ENCODE data around the gene VARS2.

DNA sequence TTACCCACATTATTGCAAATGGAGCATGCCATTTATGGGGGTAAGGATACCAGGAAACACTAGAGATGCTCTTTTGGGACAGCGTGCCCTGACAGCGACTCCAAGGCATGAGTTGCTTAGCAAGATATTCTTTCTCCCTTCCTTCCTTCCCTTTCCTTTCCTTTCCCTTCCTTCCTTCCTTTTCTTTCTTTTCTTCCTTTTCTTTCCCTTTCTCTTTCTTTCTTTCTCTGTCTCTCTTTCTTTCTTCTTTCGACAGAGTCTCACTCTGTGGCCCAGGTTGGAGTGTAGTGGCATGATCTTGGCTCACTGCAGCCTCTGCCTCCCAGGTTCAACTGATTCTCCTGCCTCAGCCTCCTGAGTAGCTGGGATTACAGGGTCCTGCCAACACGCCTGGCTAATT lies 30.0 kb downstream of the VARS2 start:
- TF ChIP-seq JUND (IDR thresholded peaks at IDR 0.05), result no peak
- TF ChIP-seq ZNF274 (IDR thresholded peaks at IDR 0.05; ENCODE audit: low read depth, low read length), result no peak
- no peak for TF ChIP-seq EGR1 (IDR thresholded peaks at IDR 0.05; ENCODE audit: low read depth)
- TF ChIP-seq POLR2A (IDR thresholded peaks at IDR 0.05; ENCODE audit: borderline replicate concordance, extremely low read depth, insufficient read depth, insufficient read length), result no peak
